ENCODE data around the gene SERPINE2.

DNA sequence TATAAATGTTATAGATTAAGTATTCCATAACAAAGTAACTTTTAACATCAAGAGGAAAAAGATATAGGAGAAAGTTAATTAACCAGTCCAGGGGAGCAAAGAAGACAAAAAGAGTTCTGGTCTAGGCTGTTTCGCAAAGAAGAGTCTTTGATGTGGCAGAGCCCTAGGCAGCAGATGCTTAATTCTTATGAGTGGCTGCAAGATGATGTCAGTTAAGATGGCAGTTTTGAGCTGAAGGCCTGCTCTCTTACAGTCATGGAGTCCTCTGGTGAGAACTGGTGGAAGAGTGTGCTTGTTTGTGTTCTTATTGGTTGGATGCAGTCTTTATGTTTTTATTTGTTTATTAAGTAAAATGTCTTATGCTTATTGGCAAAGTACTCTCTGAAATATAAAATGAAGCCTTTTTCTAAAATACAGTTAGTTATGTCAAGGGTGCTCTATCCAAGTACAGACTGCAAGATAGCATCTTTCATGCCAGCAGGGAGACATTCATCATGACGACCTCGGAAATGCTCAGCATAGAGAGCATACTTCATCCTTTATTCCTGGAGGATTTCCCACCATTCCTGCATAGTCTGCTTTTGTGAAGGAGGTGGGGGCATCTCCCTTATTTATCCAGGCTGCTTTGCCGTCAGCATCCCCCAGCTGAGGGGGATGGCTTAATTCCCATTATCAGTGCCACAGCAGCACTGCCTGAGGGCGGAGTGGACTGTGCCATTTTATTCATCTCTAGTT lies 38.9 kb upstream of the SERPINE2 start:
- no peak for TF ChIP-seq CTCF (IDR thresholded peaks at IDR 0.05)
- no peak for TF ChIP-seq POLR2A (IDR thresholded peaks at IDR 0.05)

Measured in heart left ventricle (tissue), 13 donors.